Measurements from ENCODE around the gene SCAI. TPM values are rescaled to one million over a fixed set of nuclear protein-coding genes. Genes with fewer than 3 reads are reported as not detected.
A peak's percentile ranks its signal among the peaks of the same experiment; 100 is the strongest.
"Not testable (repeated sequence)": the region's sequence is repeated elsewhere in the genome, so short reads cannot be mapped to it uniquely, and the experiment has no call there.

Gene SCAI
- total RNA-seq, 6 experiments from 2014 or later, result 4.7 to 7.2 (median 5.6) TPM

DNA sequence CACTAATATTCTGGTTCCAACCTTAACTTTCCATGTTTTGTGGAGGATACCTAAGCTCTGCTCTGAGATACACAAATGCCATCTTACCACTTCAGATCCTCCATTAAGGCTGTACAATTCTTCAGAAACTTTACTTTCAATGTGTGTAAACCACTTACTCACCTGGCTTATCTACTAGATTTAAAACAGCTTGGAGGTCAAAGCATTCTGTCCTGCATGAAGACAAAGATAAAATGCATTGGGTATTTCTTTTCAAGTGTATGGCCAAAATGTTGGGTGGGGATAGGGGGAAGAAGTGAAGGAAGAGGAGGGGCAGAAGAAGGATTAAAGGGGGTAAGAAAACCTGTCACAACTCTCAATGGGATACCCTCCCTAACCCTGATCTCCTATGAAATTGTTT lies 203.4 kb downstream of the SCAI start:
- Mint-ChIP-seq H3K27ac (peak overlapping the region; percentile 78), H3K27me3 (ENCODE audit: insufficient read depth) (peaks cover 2% of the 10 kb centered on the region), H3K4me1 (ENCODE audit: low read depth) (peaks cover 31% of the 10 kb centered on the region), H3K9me3 (no peaks in the 10 kb centered on the region), H3K36me3 (ENCODE audit: low read depth) (peaks cover 19% of the 10 kb centered on the region), H3K4me3 (peak overlapping the region; percentile 93)
- no peak for DNase-seq
- no peak for TF ChIP-seq CTCF (IDR thresholded peaks at IDR 0.05)

DNA sequence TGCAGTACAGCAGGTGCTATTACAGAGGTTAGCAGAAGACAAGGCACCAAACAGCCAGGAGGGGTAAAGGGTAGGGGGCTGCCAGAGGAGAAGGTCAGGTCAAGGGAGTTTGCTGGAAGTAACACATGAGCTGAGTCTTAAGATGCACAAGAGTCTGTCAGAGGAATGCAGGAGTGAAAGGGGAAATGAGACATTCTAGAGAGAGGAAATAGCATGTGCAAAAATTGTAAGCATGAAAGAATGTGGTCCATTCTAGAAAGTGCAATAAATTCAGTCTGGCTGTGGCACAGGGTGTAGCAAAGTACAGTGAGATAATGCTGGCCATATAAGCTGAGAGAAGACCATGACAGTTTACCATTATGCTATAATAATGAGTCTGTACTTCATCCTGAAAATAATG lies 209.0 kb downstream of the SCAI start:
- no peaks in the 10 kb centered on the region; the same call in 1 of the 2 replicates for H3K27me3 Mint-ChIP-seq (ENCODE audit: insufficient read depth)
- H3K4me1 Mint-ChIP-seq (ENCODE audit: low read depth), result peaks cover 22% of the 10 kb centered on the region
- no peak for TF ChIP-seq CTCF (IDR thresholded peaks at IDR 0.05)
- no peaks in the 10 kb centered on the region for H3K9me3 Mint-ChIP-seq
- peaks cover 26% of the 10 kb centered on the region; the same call in 1 of the 2 replicates for H3K36me3 Mint-ChIP-seq (ENCODE audit: low read depth)
- H3K4me3 Mint-ChIP-seq, result peak overlapping the region; percentile 8
- DNase-seq, result peak; percentile 60
- H3K27ac Mint-ChIP-seq, result peak overlapping the region; percentile 62

DNA sequence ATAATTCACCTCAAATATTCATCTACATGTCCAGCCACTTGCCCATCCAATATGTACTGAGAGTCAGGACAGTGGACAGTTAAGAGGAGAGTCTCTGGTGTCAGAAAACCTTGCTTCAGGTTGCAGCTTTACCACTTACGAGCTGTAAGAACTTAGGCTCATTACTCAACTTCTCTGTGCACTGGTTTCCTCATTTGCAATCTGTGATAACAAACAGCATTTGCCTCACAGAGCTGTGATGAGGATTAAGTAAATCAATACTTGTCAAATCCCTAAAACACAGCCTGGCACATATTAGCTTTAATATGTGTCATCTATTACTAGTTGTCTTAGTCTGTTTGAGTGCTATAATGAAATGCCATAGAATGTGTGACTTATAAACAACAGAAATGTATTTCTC lies 211.0 kb downstream of the SCAI start:
- Mint-ChIP-seq H3K4me1 (ENCODE audit: low read depth) (peaks cover 16% of the 10 kb centered on the region), H3K27ac (no peak overlapping the region), H3K27me3 (ENCODE audit: insufficient read depth) (no peaks in the 10 kb centered on the region; the same call in 1 of the 2 replicates), H3K4me3 (no peak overlapping the region), H3K9me3 (no peaks in the 10 kb centered on the region), H3K36me3 (ENCODE audit: low read depth) (peaks cover 28% of the 10 kb centered on the region)
- no peak for TF ChIP-seq CTCF (IDR thresholded peaks at IDR 0.05)
- DNase-seq, result no peak

DNA sequence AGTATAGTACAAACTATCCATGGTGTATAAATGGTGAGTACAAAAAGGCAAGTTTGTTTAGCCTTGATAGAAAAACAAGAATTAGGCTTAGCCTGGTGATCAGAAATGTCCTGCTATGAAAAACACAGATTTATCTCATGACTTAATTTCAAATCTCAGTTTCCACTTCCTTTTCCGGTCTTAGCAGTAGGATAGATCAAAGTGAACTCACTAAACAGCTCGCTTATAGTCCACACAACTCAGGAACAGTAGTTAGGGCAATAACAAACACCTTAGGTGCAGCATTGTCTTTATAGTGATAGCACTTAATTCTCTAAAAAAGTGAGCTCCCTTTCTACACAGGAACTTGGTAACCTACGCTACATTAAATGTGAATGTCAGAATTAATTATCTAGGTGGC lies 213.9 kb downstream of the SCAI start:
- Mint-ChIP-seq H3K27me3 (ENCODE audit: insufficient read depth) (no peaks in the 10 kb centered on the region; the same call in 1 of the 2 replicates), H3K4me3 (no peak overlapping the region), H3K9me3 (no peaks in the 10 kb centered on the region), H3K36me3 (ENCODE audit: low read depth) (peaks cover 22% of the 10 kb centered on the region), H3K4me1 (ENCODE audit: low read depth) (peaks cover 10% of the 10 kb centered on the region), H3K27ac (no peak overlapping the region)
- no peak for DNase-seq
- TF ChIP-seq CTCF (IDR thresholded peaks at IDR 0.05), result no peak

DNA sequence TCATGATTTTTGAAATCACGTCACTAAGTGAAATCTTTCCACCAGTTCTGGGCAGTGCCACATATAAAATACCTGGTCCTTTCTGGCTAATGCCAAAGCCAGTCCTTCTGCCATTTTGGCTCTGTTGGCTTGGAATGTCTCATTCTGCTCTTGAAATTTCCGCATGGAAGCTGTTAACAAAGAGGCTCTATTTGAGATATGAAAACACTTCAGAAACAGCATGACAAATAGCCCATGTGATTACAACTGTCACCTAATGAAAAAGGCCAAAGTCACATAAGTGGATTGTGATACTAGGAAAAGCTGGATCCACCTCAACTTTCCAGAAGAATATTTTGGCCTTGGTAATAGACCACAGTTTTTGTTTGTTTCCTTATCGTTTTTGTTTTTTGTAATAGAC lies 215.2 kb downstream of the SCAI start:
- no peak for TF ChIP-seq CTCF (IDR thresholded peaks at IDR 0.05)
- Mint-ChIP-seq H3K4me1 (ENCODE audit: low read depth) (no peaks in the 10 kb centered on the region), H3K27ac (no peak overlapping the region), H3K36me3 (ENCODE audit: low read depth) (peaks cover 16% of the 10 kb centered on the region), H3K4me3 (no peak overlapping the region), H3K9me3 (no peaks in the 10 kb centered on the region), H3K27me3 (ENCODE audit: insufficient read depth) (no peaks in the 10 kb centered on the region)
- DNase-seq, result no peak

- not testable (repeated sequence) for H3K36me3 Mint-ChIP-seq (ENCODE audit: low read depth); H3K9me3 Mint-ChIP-seq; H3K27me3 Mint-ChIP-seq (ENCODE audit: insufficient read depth); H3K27ac Mint-ChIP-seq; DNase-seq; H3K4me3 Mint-ChIP-seq; H3K4me1 Mint-ChIP-seq (ENCODE audit: low read depth)
Observed at GRCh38 chr9:124920394-124920793, 222.9 kb downstream of the SCAI start.
